Activated CD4-positive, alpha-beta T cell treated with anti-CD3 and anti-CD28 coated beads, Interleukin-2, Interleukin-4, amounts not matched to agents 100 ng/mL and 50 ng/mL, durations not matched to agents 16 hours and 8 hours (primary cell): ENCODE measurements around the gene AKAP7.
"Not testable (repeated sequence)": the region's sequence is repeated elsewhere in the genome, so short reads cannot be mapped to it uniquely, and the experiment has no call there.

ENCODE experiments used
- DNase-seq: peaks from one replicate; pipeline ENCODE4 v3.0.0-alpha.2; 2020; ENCODE audit warnings: low spot score

The AKAP7 gene

DNA sequence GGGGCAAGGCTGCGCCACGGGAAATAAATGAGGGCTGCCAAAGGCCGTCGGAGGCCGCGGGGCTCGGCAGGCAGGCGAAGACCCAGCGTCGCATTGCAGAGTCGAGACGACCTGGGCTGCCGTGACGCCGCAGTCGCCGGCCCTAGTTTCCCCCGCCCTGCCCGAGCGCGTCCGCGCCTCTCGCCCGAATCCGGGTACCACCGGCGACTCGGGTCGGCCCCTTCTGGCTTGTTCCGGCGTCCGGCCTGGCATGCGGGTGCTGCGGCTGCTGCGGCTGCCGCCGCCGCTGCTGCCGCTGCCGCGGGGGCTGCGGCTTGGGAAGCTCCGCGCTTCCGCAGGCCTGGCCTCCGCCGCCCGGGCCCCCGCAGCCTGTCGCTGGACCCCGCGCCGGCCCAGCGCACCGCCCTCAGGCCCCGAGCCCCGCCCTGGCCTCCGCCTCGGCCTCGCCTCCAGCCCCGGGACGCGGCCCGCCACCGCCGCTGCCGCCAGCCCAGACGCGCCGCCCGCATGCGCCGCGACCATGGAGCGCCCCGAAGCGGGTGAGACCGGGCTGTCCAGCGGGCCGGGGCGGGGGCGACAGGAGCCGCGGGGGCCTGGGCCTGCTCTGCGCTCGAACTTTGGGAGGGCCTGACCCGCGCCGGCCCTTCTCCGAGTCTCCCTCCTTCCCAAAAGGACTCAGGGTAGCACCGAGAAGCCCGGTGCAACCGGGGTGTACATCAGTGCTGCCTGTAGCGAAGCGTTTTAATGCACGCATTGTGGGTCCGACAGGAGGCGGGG is at the start of gene AKAP7:
AKAP7 (plus strand) TSS at position 224 of the 777 bp plus-strand sequence; CDS start at position 521, 297 bp downstream.
- peak; percentile 59 for DNase-seq

DNA sequence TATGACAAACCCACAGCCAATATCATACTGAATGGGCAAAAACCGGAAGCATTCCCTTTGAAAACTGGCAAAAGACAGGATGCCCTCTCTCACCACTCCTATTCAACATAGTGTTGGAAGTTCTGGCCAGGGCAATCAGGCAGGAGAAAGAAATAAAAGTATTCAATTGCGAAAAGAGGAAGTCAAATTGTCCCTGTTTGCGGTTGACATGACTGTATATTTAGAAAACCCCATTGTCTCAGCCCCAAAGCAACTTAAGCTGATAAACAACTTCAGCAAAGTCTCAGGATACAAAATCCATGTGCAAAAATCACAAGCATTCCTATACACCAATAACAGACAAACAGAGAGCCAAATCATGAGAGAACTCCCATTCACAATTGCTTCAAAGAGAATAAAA is 44.9 kb upstream of the AKAP7 start:
- not testable (repeated sequence) for DNase-seq

DNA sequence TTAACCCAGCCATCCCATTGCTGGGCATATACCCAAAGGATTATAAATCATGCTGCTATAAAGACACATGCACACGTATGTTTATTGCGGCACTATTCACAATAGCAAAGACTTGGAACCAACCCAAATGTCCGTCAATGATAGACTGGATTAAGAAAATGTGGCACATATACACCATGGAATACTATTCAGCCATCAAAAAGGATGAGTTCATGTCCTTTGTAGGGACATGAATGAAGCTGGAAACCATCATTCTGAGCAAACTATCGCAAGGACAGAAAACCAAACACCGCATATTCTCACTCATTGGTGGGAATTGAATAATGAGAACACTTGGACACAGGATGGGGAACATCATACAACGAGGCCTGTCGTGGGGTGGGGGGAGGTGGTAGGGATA is 43.3 kb upstream of the AKAP7 start:
- DNase-seq, result not testable (repeated sequence)

DNA sequence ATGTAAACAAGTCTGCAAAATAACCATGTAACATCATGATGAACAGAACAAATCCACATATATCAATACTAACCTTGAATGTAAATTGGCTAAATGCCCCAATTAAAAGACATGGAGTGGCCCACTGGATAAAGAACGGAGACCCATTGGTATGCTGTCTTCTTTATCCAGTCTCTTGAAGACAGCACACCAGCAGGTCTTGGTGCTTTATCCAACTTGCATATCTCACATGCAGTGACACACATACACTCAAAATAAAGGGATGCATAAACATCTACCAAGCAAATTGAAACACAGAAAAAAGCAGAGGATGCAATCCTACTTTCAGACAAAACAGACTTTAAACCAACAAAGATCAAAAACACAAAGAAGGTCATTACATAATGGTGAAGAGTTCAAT is 41.9 kb upstream of the AKAP7 start:
- DNase-seq, result no peak

DNA sequence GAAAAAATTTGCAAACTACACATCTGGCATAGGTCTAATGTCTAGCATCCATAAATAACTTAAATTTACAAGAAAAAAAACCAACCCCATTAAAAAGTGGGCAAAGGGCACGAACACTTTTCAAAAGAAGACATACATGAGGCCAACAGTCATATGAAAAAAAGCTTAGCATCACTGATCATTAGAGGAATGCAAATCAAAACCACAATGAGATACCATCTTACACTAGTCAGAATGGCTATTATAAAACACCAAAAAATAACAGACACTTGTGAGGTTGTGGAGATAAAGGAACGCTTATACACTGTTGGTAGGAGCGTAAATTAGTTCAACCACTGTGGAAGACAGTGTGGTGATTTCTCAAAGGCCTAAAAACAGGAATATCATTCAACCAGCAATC is 38.5 kb upstream of the AKAP7 start:
- no peak for DNase-seq

DNA sequence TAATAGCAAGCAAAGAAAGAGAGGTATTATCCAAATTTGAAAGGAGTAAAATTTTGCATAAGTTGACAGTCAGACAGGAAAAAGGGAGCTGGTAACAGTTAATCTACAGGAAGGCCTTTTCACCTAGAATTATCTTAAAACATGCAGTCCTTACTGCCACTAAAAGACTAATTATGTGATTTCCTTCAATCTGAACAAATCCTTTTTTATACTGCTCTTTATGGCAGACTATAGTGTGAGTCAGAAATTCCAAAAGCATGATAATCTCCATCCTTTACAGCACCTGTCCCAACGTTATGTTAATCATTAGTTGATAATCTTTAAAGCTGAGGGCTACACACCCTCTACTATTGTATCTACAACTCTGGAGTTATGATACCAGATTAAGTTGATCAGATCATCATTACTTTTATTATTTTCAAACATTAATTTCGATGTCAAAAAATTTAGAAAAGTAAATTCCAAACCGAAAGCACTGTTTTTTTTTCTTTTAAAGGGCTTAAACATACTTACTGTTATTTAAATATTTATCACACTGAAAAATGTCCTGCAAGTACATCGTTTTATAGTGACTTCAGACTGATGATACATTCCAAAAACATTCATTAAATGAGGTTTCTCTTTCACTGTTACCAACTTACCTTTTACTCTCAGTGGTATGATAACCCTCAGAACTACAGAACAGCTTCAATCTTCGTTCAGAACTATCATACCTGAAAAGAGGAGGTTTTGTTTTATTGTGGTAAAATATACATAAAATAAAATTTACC is 33.2 kb upstream of the AKAP7 start:
- no peak for DNase-seq

DNA sequence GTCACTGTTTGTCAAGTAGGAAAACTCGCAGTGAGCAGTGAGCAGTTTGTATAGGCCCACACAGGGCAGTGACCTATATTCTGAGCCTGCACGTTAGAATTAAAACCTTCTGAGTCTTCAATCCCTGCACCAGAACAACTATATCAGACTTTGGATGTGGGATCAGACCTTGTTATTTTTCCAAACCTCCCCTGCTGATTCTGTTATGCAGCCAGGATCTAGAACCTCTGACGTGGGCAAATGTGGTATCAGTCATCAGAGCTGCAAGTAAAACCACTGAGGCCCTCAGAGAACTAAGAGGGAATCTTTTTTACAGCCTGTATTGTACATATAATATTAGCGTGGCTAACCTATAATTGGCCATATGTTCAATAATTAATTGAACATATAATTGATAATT is 32.0 kb upstream of the AKAP7 start:
- DNase-seq, result no peak

DNA sequence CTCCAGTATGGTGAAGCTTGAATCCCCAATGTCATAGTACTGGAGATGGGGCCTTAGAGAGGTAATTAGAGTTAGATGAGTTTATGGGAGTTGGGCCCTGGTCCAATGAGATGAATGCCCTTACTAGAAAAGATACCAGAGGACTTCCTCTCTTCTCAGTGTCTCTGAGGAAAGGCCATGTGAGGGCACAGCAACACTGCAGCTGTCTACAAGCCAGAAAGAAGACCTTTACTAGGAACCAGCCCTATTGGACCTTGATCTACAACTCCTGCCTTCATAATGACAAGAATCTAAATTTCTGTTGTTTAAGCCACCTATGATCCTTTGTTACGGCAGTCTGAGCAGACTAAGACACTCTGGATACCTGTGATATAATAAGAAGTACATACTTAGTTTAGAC is 31.4 kb upstream of the AKAP7 start:
- no peak for DNase-seq

DNA sequence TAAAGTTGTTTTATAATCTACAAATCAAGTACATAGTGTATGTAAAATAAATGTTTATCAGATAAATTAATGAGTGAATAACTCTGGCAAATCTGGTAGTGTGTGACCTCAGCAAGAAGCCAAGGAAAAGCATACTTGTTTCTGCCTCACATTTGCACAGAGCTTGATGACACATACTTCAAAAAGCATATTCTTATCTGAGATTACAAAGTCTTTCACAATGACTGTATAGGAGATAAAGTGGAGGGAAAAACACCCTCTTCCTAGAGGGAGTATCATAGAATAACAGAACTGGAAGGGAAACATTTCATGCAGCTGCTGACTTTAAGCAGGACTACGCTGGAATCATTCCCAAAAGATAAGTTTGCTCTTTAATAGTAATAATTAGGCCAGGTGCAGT is 28.1 kb upstream of the AKAP7 start:
- no peak for DNase-seq

DNA sequence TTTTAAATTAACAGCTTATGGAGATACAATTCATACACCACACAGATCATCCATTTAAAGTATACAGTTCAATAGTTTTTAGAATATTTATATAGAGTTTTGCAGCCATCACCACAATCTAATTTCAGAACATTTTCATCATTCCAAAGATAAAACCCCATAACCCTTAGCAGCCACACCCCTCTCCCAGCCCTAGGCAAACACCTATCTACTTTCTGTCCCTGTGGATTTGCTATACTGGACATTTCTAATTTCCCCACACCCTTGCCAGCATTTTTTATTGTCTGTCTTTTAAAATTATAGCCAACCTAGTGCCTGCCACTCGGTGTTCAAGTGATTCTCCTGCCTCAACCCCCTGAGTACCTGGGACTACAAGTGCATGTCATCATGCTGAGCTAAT is 23.0 kb upstream of the AKAP7 start:
- no peak for DNase-seq

DNA sequence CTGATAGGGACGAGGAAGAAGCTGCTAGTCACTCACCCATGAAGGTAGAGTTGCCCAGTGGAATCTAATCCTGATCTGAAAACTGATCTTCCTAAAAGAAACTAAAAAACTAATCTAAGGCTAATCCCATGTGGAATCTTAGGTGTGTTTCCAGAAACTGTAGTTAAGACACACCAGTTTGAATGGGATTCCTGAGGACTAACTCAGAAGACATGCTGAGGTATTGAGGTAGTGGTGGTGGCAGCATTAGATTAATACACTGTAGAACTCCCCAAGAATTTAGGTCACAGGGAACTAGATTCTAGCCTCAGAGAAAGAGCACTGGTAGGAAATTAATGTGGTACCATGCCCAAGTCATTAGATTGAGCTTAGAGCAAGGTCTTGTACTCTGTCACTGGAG is 19.6 kb upstream of the AKAP7 start:
- no peak for DNase-seq

DNA sequence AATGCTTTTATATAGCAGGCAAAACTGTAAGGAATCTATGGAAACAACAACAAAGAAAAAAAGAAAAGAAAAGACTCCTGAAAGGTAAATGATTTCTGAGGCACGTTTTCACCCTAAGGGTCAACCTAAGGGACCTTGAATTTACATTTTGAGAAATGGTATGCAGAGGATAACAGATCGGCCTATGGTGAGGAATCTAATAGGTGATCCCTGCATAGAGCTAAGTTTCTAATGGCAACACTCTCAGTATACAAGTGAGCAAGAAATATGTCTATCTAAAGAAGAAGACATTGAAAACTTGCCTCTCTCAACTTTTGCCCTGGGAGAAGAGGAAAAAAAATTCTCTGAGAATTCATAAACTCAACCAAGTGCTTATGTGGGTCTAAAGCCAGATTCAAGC is 18.9 kb upstream of the AKAP7 start:
- DNase-seq, result no peak

DNA sequence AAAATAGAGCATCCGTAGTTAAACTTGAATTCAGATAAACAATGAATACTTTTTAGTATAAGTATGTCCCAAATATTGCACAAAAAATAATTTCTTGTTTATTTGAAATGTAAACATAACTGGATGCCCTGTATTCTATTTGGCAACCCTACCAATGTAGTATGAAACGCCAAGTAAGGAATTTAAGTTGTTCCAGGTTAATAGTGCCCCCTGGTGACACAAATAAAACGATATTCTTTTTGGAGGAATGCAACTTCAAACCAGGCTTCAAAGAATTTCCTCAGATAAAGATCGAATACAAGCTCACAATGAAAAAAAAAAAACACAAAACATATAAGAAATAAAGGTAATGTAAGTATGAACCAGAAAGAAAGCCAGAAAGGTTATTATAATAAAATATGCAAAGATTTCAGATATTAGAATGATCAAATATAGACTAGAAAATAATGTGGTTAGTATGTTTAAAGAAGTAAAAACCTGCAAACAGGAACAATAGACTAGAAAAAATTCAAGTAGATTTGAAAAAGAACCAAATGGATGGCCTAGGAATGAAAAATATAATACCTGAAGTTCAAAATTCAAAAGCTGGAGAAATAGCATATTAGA is 18.4 kb upstream of the AKAP7 start:
- peak; percentile 33 for DNase-seq

DNA sequence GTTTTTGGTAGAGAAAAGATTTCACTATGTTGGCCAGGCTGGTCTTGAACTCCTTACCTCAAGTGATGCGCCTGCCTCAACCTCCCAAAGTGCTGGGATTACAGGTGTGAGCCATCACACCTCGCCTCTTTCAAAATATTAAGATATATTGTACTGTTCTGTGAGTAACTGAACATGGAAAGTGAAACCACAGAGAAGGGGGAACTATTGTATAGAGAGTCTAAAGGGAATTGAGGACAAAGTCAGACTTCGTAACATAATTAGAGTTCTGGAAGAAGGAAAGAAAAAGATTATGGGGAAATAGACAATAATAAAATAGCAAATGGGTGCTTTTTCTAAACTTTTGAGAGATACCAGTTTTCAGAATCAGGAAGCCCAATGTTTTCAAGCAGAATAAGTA is 17.4 kb upstream of the AKAP7 start:
- DNase-seq, result no peak

DNA sequence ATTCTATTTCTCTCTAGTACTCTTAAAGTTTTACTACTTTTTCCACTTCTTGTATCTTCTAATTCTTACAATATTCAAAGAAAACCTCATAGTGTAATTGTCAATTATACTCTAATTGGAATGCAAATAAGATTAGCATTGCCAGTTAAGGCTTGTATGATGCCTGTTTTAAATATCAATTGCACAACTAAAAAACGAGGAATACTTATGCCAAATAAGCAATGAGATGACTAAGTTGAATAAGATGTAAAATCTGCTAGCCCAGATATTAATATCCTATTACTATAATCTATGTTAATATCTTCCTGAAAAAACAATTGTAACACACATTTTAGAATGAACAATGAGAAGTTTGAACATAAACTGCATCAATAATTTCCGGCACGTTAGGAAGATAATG is 13.3 kb upstream of the AKAP7 start:
- DNase-seq, result no peak

DNA sequence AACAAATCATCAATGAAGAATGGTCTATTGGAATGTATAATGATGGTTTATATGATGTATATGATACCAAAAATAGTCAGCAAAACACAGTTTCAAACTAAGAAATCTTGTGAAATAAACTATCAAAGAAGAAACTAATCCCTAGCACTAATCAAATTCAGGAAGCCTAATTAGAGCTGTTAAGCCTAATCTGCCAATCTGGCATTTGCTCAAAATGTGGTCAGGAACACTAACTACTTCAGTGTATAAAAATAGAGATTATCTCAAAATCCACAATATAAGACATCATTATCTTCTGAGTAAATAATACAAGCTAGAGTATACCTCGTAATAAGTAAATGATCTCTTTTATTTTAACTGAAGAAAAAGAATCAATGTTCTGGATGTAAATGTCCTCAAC is 12.8 kb upstream of the AKAP7 start:
- DNase-seq, result no peak

DNA sequence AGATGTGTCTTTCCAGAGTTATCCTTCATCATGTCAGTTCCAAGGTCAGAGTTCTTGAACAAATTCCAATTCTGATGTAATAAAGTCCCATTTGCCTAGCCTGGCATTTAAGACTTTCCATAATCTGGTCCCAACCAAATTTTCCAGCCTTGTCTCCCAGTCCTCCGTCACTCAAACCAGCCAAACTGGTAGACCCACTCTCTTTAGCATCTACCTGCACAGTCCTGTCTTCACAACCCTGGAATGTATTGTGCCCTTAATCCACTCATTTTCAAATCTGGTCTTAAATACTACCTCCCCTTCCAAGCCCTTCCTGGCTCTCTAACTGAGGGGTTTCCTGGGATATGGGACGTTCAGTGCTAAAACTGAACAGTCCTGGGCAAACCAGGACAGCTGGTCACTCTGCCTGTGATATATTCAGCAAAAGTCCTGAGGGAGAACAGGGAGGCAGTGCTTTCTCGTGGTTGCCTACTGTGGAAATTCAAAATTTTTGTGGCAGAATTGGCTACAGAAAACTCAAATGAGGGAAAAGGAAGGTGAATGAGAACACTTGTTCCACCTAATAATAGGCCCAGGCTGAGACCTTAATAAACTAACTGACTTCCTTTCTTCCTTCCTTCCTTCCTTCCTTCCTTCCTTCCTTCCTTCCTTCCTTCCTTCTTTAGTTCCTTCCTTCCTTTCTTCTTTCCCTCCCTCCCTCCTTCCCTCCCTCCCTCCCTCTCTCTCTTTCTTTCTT is 10.8 kb upstream of the AKAP7 start:
- DNase-seq, result no peak

DNA sequence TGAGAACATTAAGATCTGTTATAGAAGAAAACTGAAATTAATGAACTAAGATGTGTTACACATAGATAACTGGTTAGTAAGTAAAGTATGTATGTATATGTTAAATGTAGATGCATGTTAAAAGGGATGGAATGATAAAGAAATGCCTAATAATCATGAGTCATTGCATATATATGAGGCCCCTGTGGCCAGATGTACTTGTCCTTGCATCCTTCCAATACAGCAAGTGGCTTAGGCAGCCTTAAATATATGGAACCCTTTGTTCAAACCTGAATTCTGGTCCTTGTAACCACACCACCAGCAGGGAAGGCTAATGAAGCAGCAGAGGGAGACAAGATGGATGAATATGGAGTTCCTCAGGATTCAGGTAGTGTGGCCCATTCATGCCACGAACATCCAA is 9.8 kb upstream of the AKAP7 start:
- DNase-seq, result no peak

DNA sequence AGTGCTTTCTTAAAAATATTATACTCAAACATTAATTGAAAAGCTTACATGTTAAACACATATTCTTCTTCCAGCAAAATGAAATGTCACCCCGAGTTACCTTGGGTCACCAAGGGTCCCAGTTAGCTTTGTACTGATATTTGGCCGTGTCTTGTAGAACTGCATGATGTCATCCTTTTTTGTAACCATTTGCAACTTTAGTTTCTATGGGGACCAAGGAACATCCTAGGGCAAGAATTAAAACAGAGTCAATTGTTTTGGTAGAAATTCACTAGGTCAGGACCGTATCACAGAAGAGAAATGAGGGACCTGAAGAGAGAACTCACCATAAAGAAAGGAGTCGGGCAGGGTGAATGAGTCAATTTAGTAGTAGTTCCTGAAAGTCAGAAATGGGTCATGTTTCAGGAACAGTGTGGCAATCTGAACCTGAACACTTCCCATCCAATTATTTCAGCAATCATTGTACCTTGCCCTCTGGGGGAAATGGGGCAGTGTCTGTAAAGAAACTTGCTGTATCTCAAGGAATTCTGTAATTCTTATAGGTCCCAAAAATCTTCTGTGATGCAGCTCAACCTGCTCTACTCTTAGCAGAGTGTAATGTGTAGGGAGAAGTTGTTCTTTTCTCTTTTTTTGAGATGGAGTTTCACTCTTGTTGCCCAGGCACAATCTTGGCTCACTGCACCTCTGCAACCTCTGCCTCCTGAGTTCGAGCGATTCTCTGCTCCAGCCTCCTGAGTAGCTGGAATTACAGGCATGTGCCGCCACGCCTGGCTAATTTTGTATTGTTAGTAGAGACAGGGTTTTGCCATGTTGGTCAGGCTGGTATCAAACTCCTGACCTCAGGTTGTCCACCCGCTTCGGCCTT is 5.3 kb upstream of the AKAP7 start:
- DNase-seq, result no peak

DNA sequence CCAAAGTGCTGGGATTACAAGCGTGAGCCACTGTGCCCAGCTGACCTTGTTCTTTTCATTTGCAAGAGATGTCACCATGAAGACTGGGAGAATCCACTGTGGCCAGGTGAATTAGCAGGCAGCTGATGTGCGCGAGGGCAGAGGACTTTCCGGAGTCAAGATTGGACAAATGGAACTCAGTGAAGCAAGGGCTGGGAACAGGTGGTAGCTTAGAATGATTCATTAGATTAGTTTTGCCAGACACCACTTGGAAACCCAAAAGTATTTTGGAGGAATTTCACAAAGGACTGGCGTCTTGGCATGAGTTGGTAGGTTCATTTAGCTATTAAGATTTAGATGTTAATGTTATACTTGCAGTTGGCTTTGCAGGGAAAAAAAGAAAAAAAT is 4.7 kb upstream of the AKAP7 start:
- DNase-seq, result no peak

DNA sequence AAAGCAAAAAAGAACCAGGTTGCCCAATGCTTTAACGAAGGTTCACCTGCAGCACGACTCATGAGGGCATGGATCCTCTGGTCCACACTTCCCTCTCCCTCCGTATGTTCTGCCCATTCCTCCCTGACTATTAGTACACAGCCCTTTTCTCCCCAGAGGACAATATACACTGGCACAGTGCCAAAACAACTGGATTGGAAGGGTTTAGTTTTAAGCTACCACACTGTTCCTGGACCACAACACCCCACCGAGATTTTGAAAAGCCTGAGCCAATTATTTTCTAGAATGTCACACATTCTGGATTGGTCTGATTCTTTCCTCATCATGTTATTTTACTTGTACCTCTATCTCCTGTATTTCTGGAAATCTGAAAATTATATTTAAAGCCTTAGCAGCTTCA is 2.9 kb upstream of the AKAP7 start:
- no peak for DNase-seq
